PC-3 (cell line): ENCODE data around the gene AFF3.

ENCODE experiments used
- CTCF ChIP-seq: fragments of 300-600 bp; sonication (generic); conservative IDR thresholded peaks from 2 replicates; pipeline ENCODE4 v1.5.1; 2017; ENCODE audit warnings: antibody characterized with exemption, low read depth, mild to moderate bottlenecking, low read length
- EZH2 ChIP-seq: fragments of 300-600 bp; sonication (generic); IDR thresholded peaks from one replicate; pipeline ENCODE4 v1.6.1; 2017; ENCODE audit warnings: antibody characterized with exemption, mild to moderate bottlenecking, low read length; ENCODE audit not compliant: unreplicated experiment
- EZH2phosphoT487 ChIP-seq: fragments of 300-600 bp; sonication (generic); IDR thresholded peaks from 2 replicates; pipeline ENCODE4 v1.6.1; 2018; ENCODE audit warnings: mild to moderate bottlenecking, antibody characterized with exemption, low read length, borderline replicate concordance

- TF ChIP-seq CTCF: no peak
- TF ChIP-seq EZH2phosphoT487: no peak
- TF ChIP-seq EZH2: no peak
Measured at GRCh38 chr2:99786636-99787390, 355.6 kb downstream of the AFF3 start.
